ENCODE results near the gene PIMREG. TPM values are rescaled to one million over a fixed set of nuclear protein-coding genes. Genes with fewer than 3 reads are reported as not detected.

Gene PIMREG
- polyA plus RNA-seq, 1 donor (not counting 4 experiments of a cell fraction or from before 2014, with no cell fraction given): 7.5 TPM

- Histone ChIP-seq H3K9me3 (ENCODE audit: control insufficient read depth, low read depth, low read length) (no peaks in the 10 kb centered on the region), H3K9ac (ENCODE audit: control insufficient read depth, extremely low read depth, insufficient read depth, low read length) (no peak overlapping the region), H3K4me2 (ENCODE audit: control insufficient read depth, extremely low read depth, insufficient read depth, low read depth, low read length) (no peak overlapping the region), H3K4me1 (ENCODE audit: control insufficient read depth, extremely low read depth, insufficient read depth, low read length) (peaks cover 3% of the 10 kb centered on the region), H3K4me3 (ENCODE audit: control insufficient read depth in 2 of 3, extremely low read depth in 1 of 3, insufficient read depth in 2 of 3, low read depth in 1 of 3, low read length in 3 of 3) (no peak overlapping the region), H3K27me3 (ENCODE audit: control insufficient read depth, extremely low read depth, insufficient read depth, low read length) (no peaks in the 10 kb centered on the region), H3K36me3 (ENCODE audit: control insufficient read depth in 2 of 2, extremely low read depth in 1 of 2, insufficient read depth in 2 of 2, low read length in 2 of 2) (peaks cover 0 to 6% of the 10 kb centered on the region in 2 experiments), H4K20me1 (ENCODE audit: control insufficient read depth, extremely low read depth, insufficient read depth, low read length) (no peaks in the 10 kb centered on the region), H3K27ac (ENCODE audit: control insufficient read depth, insufficient read depth, low read length) (no peak overlapping the region), H3K79me2 (ENCODE audit: control insufficient read depth, insufficient read depth, low read length) (no peaks in the 10 kb centered on the region), H3K9me1 (ENCODE audit: control insufficient read depth, extremely low read depth, insufficient read depth, low read length) (no peaks in the 10 kb centered on the region), H2AFZ (ENCODE audit: control insufficient read depth, low read length) (no peak overlapping the region)
- dilution Hi-C loops (cut with MboI; ENCODE audit: extremely low pct_ligation_motif_present, low sequenced_read_pairs): no loop called here
- TF ChIP-seq EZH2 (IDR thresholded peaks at IDR 0.05; ENCODE audit: low read length) (no peak), CTCF (optimal IDR thresholded peaks at IDR 0.05 in 1 of 3, IDR thresholded peaks at IDR 0.05 in 1 of 3, conservative IDR thresholded peaks at IDR 0.05 in 1 of 3; ENCODE audit: extremely low read depth in 1 of 3, insufficient read depth in 2 of 3, low read length in 3 of 3) (no peak)
- no peak for FAIRE-seq
- no peak for DNase-seq (ENCODE audit: low read depth, low spot score)
These were observed 17.7 kb downstream of the PIMREG start for GRCh38 chr17:6461792-6462524.

GRCh38 chr17:6462692-6463091 is 18.4 kb downstream of the PIMREG start:
- Histone ChIP-seq H3K4me3 (ENCODE audit: control insufficient read depth in 2 of 3, extremely low read depth in 1 of 3, insufficient read depth in 2 of 3, low read depth in 1 of 3, low read length in 3 of 3) (no peak overlapping the region), H3K9me3 (ENCODE audit: control insufficient read depth, low read depth, low read length) (no peaks in the 10 kb centered on the region), H3K9me1 (ENCODE audit: control insufficient read depth, extremely low read depth, insufficient read depth, low read length) (no peaks in the 10 kb centered on the region), H3K4me1 (ENCODE audit: control insufficient read depth, extremely low read depth, insufficient read depth, low read length) (no peaks in the 10 kb centered on the region), H3K27me3 (ENCODE audit: control insufficient read depth, extremely low read depth, insufficient read depth, low read length) (no peaks in the 10 kb centered on the region), H3K79me2 (ENCODE audit: control insufficient read depth, insufficient read depth, low read length) (no peaks in the 10 kb centered on the region), H3K36me3 (ENCODE audit: control insufficient read depth in 2 of 2, extremely low read depth in 1 of 2, insufficient read depth in 2 of 2, low read length in 2 of 2) (peaks cover 0 to 6% of the 10 kb centered on the region in 2 experiments), H3K4me2 (ENCODE audit: control insufficient read depth, extremely low read depth, insufficient read depth, low read depth, low read length) (no peak overlapping the region), H3K27ac (ENCODE audit: control insufficient read depth, insufficient read depth, low read length) (no peak overlapping the region), H3K9ac (ENCODE audit: control insufficient read depth, extremely low read depth, insufficient read depth, low read length) (no peak overlapping the region), H4K20me1 (ENCODE audit: control insufficient read depth, extremely low read depth, insufficient read depth, low read length) (no peaks in the 10 kb centered on the region), H2AFZ (ENCODE audit: control insufficient read depth, low read length) (no peak overlapping the region)
- FAIRE-seq (no peak), DNase-seq (ENCODE audit: low read depth, low spot score) (no peak)
- dilution Hi-C loops (cut with MboI; ENCODE audit: extremely low pct_ligation_motif_present, low sequenced_read_pairs): no loop called here
- TF ChIP-seq CTCF (optimal IDR thresholded peaks at IDR 0.05 in 1 of 3, IDR thresholded peaks at IDR 0.05 in 1 of 3, conservative IDR thresholded peaks at IDR 0.05 in 1 of 3; ENCODE audit: extremely low read depth in 1 of 3, insufficient read depth in 2 of 3, low read length in 3 of 3): no peak
